HepG2 (cell line): Measurements from ENCODE around the gene CYP2U1. TPM values are rescaled to one million over a fixed set of nuclear protein-coding genes. Genes with fewer than 3 reads are reported as not detected.

Source experiments
- AHR ChIP-seq: IDR thresholded peaks from 2 replicates; pipeline ENCODE4 v1.6.1; 2018; ENCODE audit warnings: missing genetic modification reagents, missing compliant biosample characterization
- BRCA1 ChIP-seq: sonication (generic); formaldehyde crosslinking; IDR thresholded peaks from 2 replicates; pipeline ENCODE4 v1.4.0; 2020; ENCODE audit warnings: missing genetic modification reagents
- DR1 ChIP-seq: sonication (generic); formaldehyde crosslinking; IDR thresholded peaks from 2 replicates; pipeline ENCODE4 v1.8.0; 2021; ENCODE audit warnings: mild to moderate bottlenecking, missing genetic modification reagents, inconsistent platforms
- ELF3 ChIP-seq: IDR thresholded peaks from 2 replicates; pipeline ENCODE4 v1.6.1; 2016; ENCODE audit warnings: missing genetic modification reagents, missing compliant biosample characterization
- HMGXB3 ChIP-seq: sonication (generic); formaldehyde crosslinking; IDR thresholded peaks from 2 replicates; pipeline ENCODE4 v1.4.0; 2020; ENCODE audit warnings: missing genetic modification reagents, borderline replicate concordance
- ISX ChIP-seq: sonication (generic); formaldehyde crosslinking; conservative IDR thresholded peaks from 2 replicates; pipeline ENCODE4 v1.5.0; 2020; ENCODE audit warnings: missing genetic modification reagents
- NBN ChIP-seq: fragments of 450-650 bp; conservative IDR thresholded peaks from 2 replicates; pipeline ENCODE4 v1.6.1; 2017
- NCOA1 ChIP-seq: sonication (generic); formaldehyde crosslinking; IDR thresholded peaks from 2 replicates; pipeline ENCODE4 v1.9.0; 2021; ENCODE audit warnings: missing genetic modification reagents
- PPARG ChIP-seq: conservative IDR thresholded peaks from 2 replicates; pipeline ENCODE4 v1.6.1; 2016; ENCODE audit warnings: missing biosample characterization, missing genetic modification reagents
- ZBTB39 ChIP-seq: sonication (generic); formaldehyde crosslinking; IDR thresholded peaks from 2 replicates; pipeline ENCODE4 v1.5.0; 2020; ENCODE audit warnings: missing genetic modification reagents
- ZBTB40 ChIP-seq, 2 experiments: fragments of 450-650 bp in 1 of 2; sonication (generic) in 1 of 2; formaldehyde crosslinking in 1 of 2; IDR thresholded peaks; 2 replicates each; pipeline versions ENCODE4 v1.6.1 to v1.8.0; 2016 to 2022; ENCODE audit warnings: antibody characterized with exemption in 1 of 2, mild to moderate bottlenecking in 1 of 2, missing genetic modification reagents in 1 of 2
- ZFP36L2 ChIP-seq: sonication (generic); formaldehyde crosslinking; IDR thresholded peaks from 2 replicates; pipeline ENCODE4 v1.4.0; 2020; ENCODE audit warnings: missing genetic modification reagents
- ZNF891 ChIP-seq: sonication (generic); formaldehyde crosslinking; IDR thresholded peaks from 2 replicates; pipeline ENCODE4 v1.5.0; 2020; ENCODE audit warnings: mild to moderate bottlenecking, missing genetic modification reagents
- polyA plus RNA-seq, 8 experiments: library from polyadenylated mRNA; depleted of rRNA in 3 of 8; stranded (reverse) in 7 of 8; unstranded in 1 of 8; fragments of >200 nt; fragmentation: Illumina TruSeq in 4 of 8; extraction: Trizol in 4 of 8; gene quantifications; 2 replicates each; pipeline versions ENCODE4 v1.2.1 to v1.2.3, GENCODE V29; 2011 to 2016; ENCODE audit warnings: low read depth in 4 of 8, missing spikeins in 1 of 8, mixed read lengths in 1 of 8; ENCODE audit not compliant: insufficient read depth in 1 of 8
- total RNA-seq, 5 experiments: library from RNA; depleted of rRNA; stranded (reverse); fragments of >200 nt; fragmentation: Illumina TruSeq; extraction: Trizol; gene quantifications; 2 replicates each; pipeline ENCODE4 v1.2.3, GENCODE V29; 2016; ENCODE audit warnings: low read depth in 1 of 5

The CYP2U1 gene
- total and polyA plus RNA-seq, 2 of the 13 experiments (the other 11 are each of a cell fraction or from before 2014, with no cell fraction given): 1.4 to 3.4 TPM

GRCh38 chr4:107978716-107979451 lies 47.5 kb downstream of the CYP2U1 start (continued):
- TF ChIP-seq ZBTB40 (IDR thresholded peaks at IDR 0.05): no peak
- TF ChIP-seq ZBTB40 (CRISPR knock-in tag; IDR thresholded peaks at IDR 0.05): no peak
- no peak for TF ChIP-seq ZBTB39 (CRISPR knock-in tag)
- TF ChIP-seq ELF3: no peak
- no peak for TF ChIP-seq ZFP36L2
- TF ChIP-seq NCOA1: no peak
- TF ChIP-seq ZNF891 (CRISPR knock-in tag): no peak
- TF ChIP-seq BRCA1 (CRISPR knock-in tag): no peak
- no peak for TF ChIP-seq HMGXB3 (CRISPR knock-in tag)
- TF ChIP-seq ISX (CRISPR knock-in tag): no peak
- no peak for TF ChIP-seq NBN
- no peak; the same call in 1 of the 2 replicates for TF ChIP-seq PPARG (CRISPR knock-in tag)
- no peak for TF ChIP-seq AHR
- TF ChIP-seq DR1: no peak
